Pancreas (tissue), 10 donors: ENCODE results near the gene GNG13. TPM values are rescaled to one million over a fixed set of nuclear protein-coding genes. Genes with fewer than 3 reads are reported as not detected.
"Not testable (repeated sequence)": the region's sequence is repeated elsewhere in the genome, so short reads cannot be mapped to it uniquely, and the experiment has no call there.

Experiments used
- ATAC-seq, 4 donors: fragments of 200-7000 bp; cut with Tn5 transposase; one replicate each; pipeline versions ENCODE4 v1.8.0 to v1.9.1; 2020; ENCODE audit warnings: mild to moderate bottlenecking in 4 of 4, moderate library complexity in 4 of 4
- DNase-seq, 6 donors: peaks; one replicate each; pipeline ENCODE4 v3.0.0-alpha.2; 2020
- FAIRE-seq: peaks from 2 replicates; lab custom pipeline; 2012; peaks lifted over from hg19 to GRCh38; lab: Jason Lieb, UNC
- H3K27ac ChIP-seq, 4 donors: fragments of 200-600 bp; sonication (generic); 1 replicate in 3 of 4; 2 replicates in 1 of 4; pipeline versions ENCODE4 v1.5.0 to v1.8.0; 2020
- H3K27me3 ChIP-seq, 4 donors: fragments of 200-600 bp; one replicate each; pipeline ENCODE4 v1.8.0; 2021
- H3K36me3 ChIP-seq, 3 donors: fragments of 200-600 bp; sonication (generic) in 1 of 3; one replicate each; pipeline versions ENCODE4 v1.5.0 to v1.8.0; 2020 to 2021
- H3K4me1 ChIP-seq, 3 donors: fragments of 200-600 bp; one replicate each; pipeline ENCODE4 v1.8.0; 2021
- H3K4me3 ChIP-seq, 4 donors: fragments of 200-600 bp; sonication (generic) in 2 of 4; one replicate each; pipeline versions ENCODE4 v1.5.0 to v1.8.0; 2020 to 2021
- H3K9me3 ChIP-seq, 4 donors: fragments of 200-600 bp; one replicate each; pipeline ENCODE4 v1.8.0; 2021
- CTCF ChIP-seq, 4 donors: fragments of 200-600 bp; sonication (generic) in 3 of 4; IDR thresholded peaks; one replicate each; pipeline versions ENCODE4 v1.5.0 to v1.8.0; 2021; ENCODE audit warnings: antibody characterized with exemption in 4 of 4
- WGBS, 2 donors: extraction: QIAGEN DNeasy Blood & Tissue Kit; methylation state at CpG; one replicate each; pipeline ENCODE4 v1.1.7; 2013; 5-methylcytosine and 5-hydroxymethylcytosine counted together
- intact Hi-C, 3 donors: fragments of 100-400 bp; cut with DNase I; formaldehyde crosslinking; loops; one replicate each; pipeline versions ENCODE4 v1.11.1 to v1.14.2; 2022
- polyA plus RNA-seq, 2 donors: library from polyadenylated mRNA; stranded (reverse); fragments of 200-250 nt; gene quantifications; one replicate each; pipeline ENCODE4 v1.2.3, GENCODE V29; 2013
- total RNA-seq, 6 donors: library from RNA; stranded (reverse); fragmentation: NEBNext Ultra II Directional in 4 of 6; extraction: Animal tissue kit (Norgen Biotek cat#: 25700) in 4 of 6; gene quantifications; one replicate each; pipeline versions ENCODE4 v1.2.1 to v1.2.4, GENCODE V29; 2021 to 2023
- donor health status: healthy with polysubstance abuse.
- donor health status: DM: no; HTN: no; CAD: no; lungs with moderate emphysema.
- donor health status: DM: no; HTN: no; CAD: no.
- donor health status: control.
- donor health status: control.
- donor health status: Bipolar disorder and iron deficiency.
- donor health status: DM: yes; HTN: yes; CAD: no.
- donor health status: DM: no; HTN: no; CAD: no.
- donor health status: DM: no; HTN: no; CAD: no.
- donor health status: DM: yes; HTN: yes; CAD: no.

The GNG13 gene
- total and polyA plus RNA-seq, 8 donors, result not detected

- ATAC-seq (no peak), FAIRE-seq (no peak), DNase-seq (no peak)
- TF ChIP-seq CTCF (IDR thresholded peaks at IDR 0.05), result no peak
- Histone ChIP-seq H3K27me3 (no peaks in the 10 kb centered on the region), H3K27ac (no peak overlapping the region), H3K4me1 (no peaks in the 10 kb centered on the region), H3K9me3 (no peaks in the 10 kb centered on the region), H3K4me3 (no peak overlapping the region), H3K36me3 (no peaks in the 10 kb centered on the region)
- WGBS, 2 donors, result 49 to 62% methylated on average over 13 of the region's 13 CpGs
- intact Hi-C loops, result no loop called here
Measured at GRCh38 chr16:779561-779960, 21.0 kb downstream of the GNG13 start.

GRCh38 chr16:778909-779527 lies 21.5 kb downstream of the GNG13 start:
- Histone ChIP-seq H3K27ac (no peak overlapping the region), H3K27me3 (no peaks in the 10 kb centered on the region), H3K36me3 (no peaks in the 10 kb centered on the region), H3K4me1 (no peaks in the 10 kb centered on the region), H3K4me3 (no peak overlapping the region), H3K9me3 (no peaks in the 10 kb centered on the region)
- intact Hi-C loops, result no loop called here
- ATAC-seq (no peak), DNase-seq (no peak), FAIRE-seq (no peak)
- 62 to 81% methylated on average over 6 of the region's 6 CpGs for WGBS, 2 donors
- no peak for TF ChIP-seq CTCF (IDR thresholded peaks at IDR 0.05)

GRCh38 chr16:778447-778846 lies 22.1 kb downstream of the GNG13 start:
- no peak for TF ChIP-seq CTCF (IDR thresholded peaks at IDR 0.05)
- Histone ChIP-seq H3K4me1 (no peaks in the 10 kb centered on the region), H3K27me3 (no peaks in the 10 kb centered on the region), H3K27ac (no peak overlapping the region), H3K4me3 (no peak overlapping the region), H3K36me3 (no peaks in the 10 kb centered on the region), H3K9me3 (no peaks in the 10 kb centered on the region)
- intact Hi-C loops, result no loop called here
- ATAC-seq (peak in 1 of 4 donors; percentile 8), DNase-seq (no peak), FAIRE-seq (no peak)
- WGBS, 2 donors, result 57 to 62% methylated on average over 11 of the region's 11 CpGs

- H3K27ac ChIP-seq, result no peak overlapping the region
- H3K4me1 ChIP-seq, result no peaks in the 10 kb centered on the region
- no peak for ATAC-seq
- intact Hi-C loops, result no loop called here
- no peak for FAIRE-seq
- H3K27me3 ChIP-seq, result no peaks in the 10 kb centered on the region
- 29 to 35% methylated on average over 16 of the region's 16 CpGs for WGBS, 2 donors
- TF ChIP-seq CTCF (IDR thresholded peaks at IDR 0.05), result no peak
- no peaks in the 10 kb centered on the region for H3K9me3 ChIP-seq
- no peak overlapping the region for H3K4me3 ChIP-seq
- H3K36me3 ChIP-seq, result no peaks in the 10 kb centered on the region
- no peak for DNase-seq
Measured at GRCh38 chr16:777826-778225, 22.7 kb downstream of the GNG13 start.

- Histone ChIP-seq H3K4me3 (no peak overlapping the region), H3K9me3 (no peaks in the 10 kb centered on the region), H3K27me3 (no peaks in the 10 kb centered on the region), H3K4me1 (no peaks in the 10 kb centered on the region), H3K27ac (no peak overlapping the region), H3K36me3 (no peaks in the 10 kb centered on the region)
- no peak for DNase-seq
- intact Hi-C loops, result no loop called here
- no peak for FAIRE-seq
- no peak for TF ChIP-seq CTCF (IDR thresholded peaks at IDR 0.05)
- no peak for ATAC-seq
- WGBS, 2 donors, result 81 to 90% methylated on average over 9 of the region's 9 CpGs
Measured at GRCh38 chr16:776824-777223, 23.7 kb downstream of the GNG13 start.

GRCh38 chr16:776298-776697 lies 24.2 kb downstream of the GNG13 start:
- DNase-seq, H3K4me1 ChIP-seq, H3K4me3 ChIP-seq, intact Hi-C loops, H3K36me3 ChIP-seq, ATAC-seq, H3K9me3 ChIP-seq, FAIRE-seq, H3K27me3 ChIP-seq, H3K27ac ChIP-seq: not testable (repeated sequence)
- 67 to 87% methylated on average over 10 of the region's 10 CpGs for WGBS, 2 donors
